ENCODE measurements around the gene NT5DC1.

Gene NT5DC1

DNA sequence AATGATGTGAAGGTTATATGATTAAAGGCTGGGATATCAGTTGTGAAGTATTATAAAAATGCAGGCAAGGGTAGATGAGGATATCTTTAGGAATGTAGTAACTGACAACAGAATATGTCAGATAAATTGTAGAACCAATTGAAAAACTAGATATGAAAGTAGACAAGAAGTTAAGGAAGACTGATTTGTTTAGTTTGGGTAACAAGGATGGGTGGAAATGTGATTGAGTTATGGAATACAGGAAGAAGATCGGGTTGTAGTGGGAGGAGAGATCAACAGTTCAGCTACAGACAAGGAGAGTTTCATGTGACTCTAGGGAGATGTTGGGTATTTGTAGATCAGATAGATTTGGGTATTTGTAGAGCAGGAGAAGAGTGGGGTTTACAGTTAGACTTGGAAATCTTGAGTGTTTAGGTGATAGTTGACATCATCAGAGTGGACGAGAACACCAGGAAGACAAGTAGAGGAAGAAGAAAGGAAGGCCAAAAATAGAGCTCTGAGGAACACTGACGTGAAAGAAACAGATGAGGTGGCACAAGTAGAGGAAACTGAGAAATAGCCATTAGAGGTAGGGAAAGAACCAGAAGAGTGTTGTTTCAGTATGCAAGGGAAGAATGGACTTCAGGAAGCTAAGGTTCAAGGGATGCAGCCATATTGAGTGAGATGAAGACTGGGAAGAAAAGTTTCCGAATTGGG, 191.2 kb downstream of the NT5DC1 start:
- ATAC-seq (replicated peaks) (no peak), DNase-seq (no peak)
- H3K4me1 Mint-ChIP-seq (ENCODE audit: low read depth in 2 of 2): no peaks in the 10 kb centered on the region
- H3K4me3 Mint-ChIP-seq: no peak overlapping the region
- no peaks in the 10 kb centered on the region for H3K36me3 Mint-ChIP-seq (ENCODE audit: insufficient read depth)
- H3K27me3 Mint-ChIP-seq: no peaks in the 10 kb centered on the region
- no peaks in the 10 kb centered on the region for H3K9me3 Mint-ChIP-seq
- H3K27ac Mint-ChIP-seq: no peak overlapping the region

DNA sequence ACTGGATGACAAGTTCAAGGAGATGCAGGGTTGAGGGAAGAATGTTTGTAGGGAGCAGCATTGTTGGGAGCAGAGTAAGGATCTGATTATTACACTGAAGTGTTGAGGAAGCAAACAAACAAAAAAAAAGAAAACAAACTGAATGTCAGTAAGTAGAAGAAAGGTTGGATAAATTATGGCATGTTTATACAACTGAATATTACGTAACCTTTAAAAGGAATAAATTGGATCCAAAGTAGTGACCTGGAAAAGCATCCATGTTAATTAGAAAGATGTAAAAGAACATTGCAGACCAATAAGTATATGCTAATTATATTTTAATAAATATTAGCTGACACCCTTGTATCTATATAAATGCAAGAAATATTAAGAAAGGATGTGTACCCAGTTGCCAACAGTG, 191.9 kb downstream of the NT5DC1 start:
- no peaks in the 10 kb centered on the region for H3K9me3 Mint-ChIP-seq
- ATAC-seq (replicated peaks) (no peak), DNase-seq (no peak)
- no peak overlapping the region for H3K27ac Mint-ChIP-seq
- no peak overlapping the region for H3K4me3 Mint-ChIP-seq
- no peaks in the 10 kb centered on the region for H3K27me3 Mint-ChIP-seq
- H3K36me3 Mint-ChIP-seq (ENCODE audit: insufficient read depth): no peaks in the 10 kb centered on the region
- no peaks in the 10 kb centered on the region for H3K4me1 Mint-ChIP-seq (ENCODE audit: low read depth in 2 of 2)

DNA sequence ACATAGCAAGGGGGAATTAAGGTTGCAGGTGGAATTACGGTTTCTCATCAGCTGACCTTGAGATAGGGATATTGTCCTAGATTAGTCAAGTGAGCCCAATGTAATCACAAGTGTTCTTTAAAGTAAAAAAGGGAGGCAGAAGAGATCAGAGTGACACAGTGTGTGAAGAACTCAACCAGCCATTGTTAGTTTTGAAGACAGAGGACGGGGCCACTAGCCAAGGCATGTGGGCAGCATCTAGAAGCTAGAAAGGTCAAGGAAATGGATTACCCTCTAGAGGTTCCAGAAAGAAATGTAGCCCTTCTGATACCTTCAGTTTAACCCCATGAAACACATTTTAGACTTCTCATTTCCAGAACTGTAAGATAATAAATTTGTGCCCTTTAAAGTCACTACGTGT, 197.6 kb downstream of the NT5DC1 start:
- no peak for DNase-seq
- Mint-ChIP-seq H3K9me3 (no peaks in the 10 kb centered on the region), H3K36me3 (ENCODE audit: insufficient read depth) (no peaks in the 10 kb centered on the region)

GRCh38 chr6:116298973-116299372, 198.3 kb downstream of the NT5DC1 start:
- Mint-ChIP-seq H3K36me3 (ENCODE audit: insufficient read depth) (no peaks in the 10 kb centered on the region), H3K9me3 (no peaks in the 10 kb centered on the region), H3K4me1 (ENCODE audit: low read depth in 2 of 2) (peaks cover 0 to 3% of the 10 kb centered on the region in 2 donors), H3K27ac (no peak overlapping the region), H3K4me3 (no peak overlapping the region), H3K27me3 (no peaks in the 10 kb centered on the region)
- DNase-seq: no peak
- ATAC-seq (replicated peaks): no peak

More for the DNA sequence above, 197.6 kb downstream of the NT5DC1 start:
- no peak overlapping the region for H3K4me3 Mint-ChIP-seq
- ATAC-seq (replicated peaks): no peak
- H3K27me3 Mint-ChIP-seq: no peaks in the 10 kb centered on the region
- peaks cover 0 to 3% of the 10 kb centered on the region in 2 donors for H3K4me1 Mint-ChIP-seq (ENCODE audit: low read depth in 2 of 2)
- no peak overlapping the region for H3K27ac Mint-ChIP-seq
